ENCODE data around the gene ADCY2.

DNA sequence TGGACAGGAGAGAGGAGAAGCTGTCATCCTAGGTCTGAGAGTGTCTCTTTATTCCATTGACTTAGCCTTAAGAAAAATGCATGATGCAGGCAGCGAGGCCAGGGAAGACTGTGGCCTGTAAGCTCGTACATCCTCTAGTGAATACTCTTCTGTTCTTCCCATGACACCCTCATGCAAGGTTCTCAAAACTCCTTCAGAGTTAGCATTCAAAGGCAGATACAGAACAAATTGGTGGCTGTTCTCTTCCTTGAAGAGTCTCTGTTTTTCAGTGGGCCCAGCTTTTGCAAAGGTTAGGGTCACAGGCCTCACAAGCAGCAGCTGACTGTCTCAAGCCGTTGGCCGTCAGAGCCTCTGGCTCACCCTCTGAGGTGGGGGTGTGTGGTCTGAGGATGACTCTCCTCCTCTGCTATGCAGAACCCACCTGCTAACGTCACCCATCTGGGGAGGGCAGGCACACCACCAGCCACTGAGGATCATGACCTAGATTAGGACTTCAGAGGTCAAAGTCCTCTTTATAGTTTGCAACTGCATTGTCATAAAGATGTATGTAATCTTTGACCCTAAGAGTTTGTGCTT lies 15.1 kb downstream of the ADCY2 start:
- no peak for TF ChIP-seq HDAC6 (IDR thresholded peaks at IDR 0.05; ENCODE audit: low read depth, low read length)
- TF ChIP-seq, protein P1, sequence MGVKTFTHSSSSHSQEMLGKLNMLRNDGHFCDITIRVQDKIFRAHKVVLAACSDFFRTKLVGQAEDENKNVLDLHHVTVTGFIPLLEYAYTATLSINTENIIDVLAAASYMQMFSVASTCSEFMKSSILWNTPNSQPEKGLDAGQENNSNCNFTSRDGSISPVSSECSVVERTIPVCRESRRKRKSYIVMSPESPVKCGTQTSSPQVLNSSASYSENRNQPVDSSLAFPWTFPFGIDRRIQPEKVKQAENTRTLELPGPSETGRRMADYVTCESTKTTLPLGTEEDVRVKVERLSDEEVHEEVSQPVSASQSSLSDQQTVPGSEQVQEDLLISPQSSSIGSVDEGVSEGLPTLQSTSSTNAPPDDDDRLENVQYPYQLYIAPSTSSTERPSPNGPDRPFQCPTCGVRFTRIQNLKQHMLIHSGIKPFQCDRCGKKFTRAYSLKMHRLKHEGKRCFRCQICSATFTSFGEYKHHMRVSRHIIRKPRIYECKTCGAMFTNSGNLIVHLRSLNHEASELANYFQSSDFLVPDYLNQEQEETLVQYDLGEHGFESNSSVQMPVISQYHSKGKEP (CRISPR knock-in tag; IDR thresholded peaks at IDR 0.05) = no peak
- no peak for TF ChIP-seq PHF8 (CRISPR knock-in tag; IDR thresholded peaks at IDR 0.05)
- no peak for TF ChIP-seq ZBTB20 (CRISPR knock-in tag; IDR thresholded peaks at IDR 0.05; ENCODE audit: borderline replicate concordance, low read depth)
